HAP-1 (cell line): ENCODE data around the gene INTS6.

Source experiments
- DNase-seq, 2 experiments: peaks; one replicate each; pipeline ENCODE4 v3.0.0-alpha.2; 2016 to 2020; ENCODE audit warnings: low spot score in 2 of 2
- H3K27me3 ChIP-seq: fragments of 250-450 bp; sonication (Bioruptor Pico); 2 replicates; pipeline ENCODE4 v1.5.1; 2020; ENCODE audit warnings: low read depth, mild to moderate bottlenecking, moderate library complexity
- H3K36me3 ChIP-seq: fragments of 250-450 bp; sonication (Bioruptor Pico); replicated peaks from 2 replicates; pipeline ENCODE4 v1.5.1; 2020; ENCODE audit warnings: mild to moderate bottlenecking
- H3K4me1 ChIP-seq: fragments of 250-450 bp; sonication (Bioruptor Pico); 2 replicates; pipeline ENCODE4 v1.5.1; 2020; ENCODE audit warnings: mild to moderate bottlenecking
- H3K4me3 ChIP-seq: fragments of 250-450 bp; sonication (Bioruptor Pico); 2 replicates; pipeline ENCODE4 v1.5.1; 2020; ENCODE audit warnings: mild to moderate bottlenecking, moderate library complexity
- H3K9me3 ChIP-seq: fragments of 250-450 bp; sonication (Bioruptor Pico); 2 replicates; pipeline ENCODE4 v1.5.1; 2020; ENCODE audit warnings: mild to moderate bottlenecking, moderate library complexity
- in situ Hi-C: fragments of 300-500 bp; cut with MboI; formaldehyde crosslinking; loops from 3 replicates; pipeline ENCODE4 v1.14.3; 2020; ENCODE audit warnings: low sequenced_read_pairs, inconsistent platforms, mixed read lengths

The INTS6 gene

GRCh38 chr13:51363625-51364024 is 89.2 kb downstream of the INTS6 start:
- in situ Hi-C loops = no loop called here
- H3K36me3 ChIP-seq = peaks cover 21% of the 10 kb centered on the region
- no peak for DNase-seq

DNA sequence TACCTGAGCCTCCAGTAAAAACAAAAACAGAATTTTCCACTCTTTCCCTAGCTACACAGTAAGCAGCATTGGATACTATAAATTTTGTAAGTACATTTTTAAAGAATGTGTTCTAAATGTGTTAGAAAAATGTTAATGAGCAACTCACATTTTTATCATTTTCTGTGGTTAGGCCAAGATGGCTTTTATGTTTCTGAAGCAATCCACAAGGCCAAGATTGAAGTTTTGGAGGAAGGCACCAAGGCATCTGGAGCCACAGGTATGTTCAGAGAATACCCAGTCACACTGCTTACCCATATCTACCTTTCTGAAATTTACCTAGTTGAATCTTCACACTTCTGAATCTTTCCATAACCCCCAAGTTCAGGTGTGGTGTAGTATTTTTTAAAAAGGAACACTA is 91.7 kb downstream of the INTS6 start:
- Histone ChIP-seq H3K4me1 (peaks cover 7% of the 10 kb centered on the region), H3K9me3 (no peaks in the 10 kb centered on the region), H3K36me3 (peaks cover 14% of the 10 kb centered on the region), H3K27me3 (no peaks in the 10 kb centered on the region), H3K4me3 (no peak overlapping the region)
- no peak for DNase-seq
- in situ Hi-C loops = no loop called here

More at GRCh38 chr13:51363625-51364024, 89.2 kb downstream of the INTS6 start:
- Histone ChIP-seq H3K9me3 (no peaks in the 10 kb centered on the region), H3K27me3 (no peaks in the 10 kb centered on the region), H3K4me3 (no peak overlapping the region), H3K4me1 (peaks cover 5% of the 10 kb centered on the region)

- in situ Hi-C loops = no loop called here
- DNase-seq = peak in 1 of 2 experiments; percentile 72
- H3K4me3 ChIP-seq = no peak overlapping the region
- no peaks in the 10 kb centered on the region for H3K9me3 ChIP-seq
- H3K4me1 ChIP-seq = peaks cover 7% of the 10 kb centered on the region
- peaks cover 8% of the 10 kb centered on the region for H3K36me3 ChIP-seq
- H3K27me3 ChIP-seq = no peaks in the 10 kb centered on the region
Measured at GRCh38 chr13:51360489-51360888, 92.3 kb downstream of the INTS6 start.

DNA sequence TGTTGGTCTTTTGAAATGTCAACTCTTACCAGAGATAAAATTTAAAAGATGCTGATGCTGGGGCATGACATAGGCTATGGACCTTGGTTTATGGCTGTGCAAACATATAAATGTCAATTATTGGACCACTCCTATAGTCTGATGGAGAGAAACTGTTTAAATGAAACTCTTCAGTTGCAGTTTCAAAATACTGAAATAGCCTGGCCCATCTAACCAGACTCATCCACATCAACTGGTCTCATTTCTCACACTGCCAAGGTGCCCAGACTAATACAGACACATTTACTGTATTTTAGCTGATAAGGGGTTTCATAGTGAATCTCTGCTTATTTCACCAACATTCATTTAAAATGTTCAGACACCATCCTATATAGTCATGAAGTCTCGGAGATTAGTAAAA is 93.5 kb downstream of the INTS6 start:
- in situ Hi-C loops = no loop called here
- no peak overlapping the region for H3K4me3 ChIP-seq
- peaks cover 7% of the 10 kb centered on the region for H3K4me1 ChIP-seq
- no peaks in the 10 kb centered on the region for H3K9me3 ChIP-seq
- H3K36me3 ChIP-seq = no peaks in the 10 kb centered on the region
- no peaks in the 10 kb centered on the region for H3K27me3 ChIP-seq
- no peak for DNase-seq

DNA sequence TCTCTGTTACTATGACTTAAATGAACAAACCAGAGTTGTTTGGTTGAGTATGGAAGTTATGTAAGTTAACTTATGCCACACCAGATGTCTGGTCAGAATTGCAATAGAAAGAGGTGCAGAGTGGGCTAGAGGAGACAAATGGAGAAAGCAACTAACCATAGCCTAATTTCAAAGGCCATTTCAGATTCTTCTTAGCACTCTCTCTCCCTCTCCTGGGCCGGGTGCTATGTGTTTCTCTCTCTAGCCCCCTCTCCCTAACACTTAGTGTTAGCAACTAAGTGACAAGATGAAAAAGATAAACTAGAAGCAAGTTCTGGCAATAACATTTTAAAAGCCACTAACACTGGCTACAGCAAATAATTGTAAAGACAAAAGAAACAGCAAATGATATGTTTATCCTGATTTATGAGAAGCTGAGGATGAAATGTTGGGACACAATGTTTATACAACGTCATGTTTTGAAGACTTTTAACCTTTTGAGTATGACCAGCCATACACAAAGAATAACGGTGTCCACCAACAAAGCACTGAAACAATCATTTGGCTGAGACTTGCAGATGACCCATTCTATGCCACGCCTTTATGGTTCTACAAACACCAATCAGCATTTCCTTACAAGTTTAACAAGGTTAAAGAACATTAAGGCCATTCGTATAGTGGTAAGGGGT is 94.8 kb downstream of the INTS6 start:
- H3K36me3 ChIP-seq = no peaks in the 10 kb centered on the region

DNA sequence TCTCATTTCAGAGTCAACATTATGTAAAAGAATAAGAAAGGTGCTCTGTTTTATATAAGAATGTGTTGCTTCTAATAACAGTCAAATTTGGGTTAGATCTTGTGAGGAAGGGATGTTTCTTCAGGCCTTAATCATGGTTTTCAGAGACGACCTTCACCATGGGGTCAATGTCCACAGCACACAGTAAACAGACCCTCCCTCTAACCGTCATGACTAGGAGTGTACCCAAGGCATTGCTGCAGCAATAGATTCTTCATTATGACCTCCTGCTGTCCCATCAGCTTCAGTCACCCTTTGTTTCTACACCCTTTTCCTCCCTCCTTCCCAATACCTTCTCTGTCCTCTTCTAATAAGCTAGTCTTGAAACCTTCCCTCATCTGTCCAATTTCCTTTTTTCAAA is 97.6 kb downstream of the INTS6 start:
- Histone ChIP-seq H3K4me3 (no peak overlapping the region), H3K27me3 (no peaks in the 10 kb centered on the region), H3K4me1 (peaks cover 13% of the 10 kb centered on the region), H3K36me3 (no peaks in the 10 kb centered on the region), H3K9me3 (no peaks in the 10 kb centered on the region)
- in situ Hi-C loops = no loop called here
- no peak for DNase-seq

More for the DNA sequence above, 94.8 kb downstream of the INTS6 start:
- Histone ChIP-seq H3K4me1 (peaks cover 14% of the 10 kb centered on the region), H3K9me3 (no peaks in the 10 kb centered on the region), H3K27me3 (no peaks in the 10 kb centered on the region), H3K4me3 (no peak overlapping the region)
- no peak for DNase-seq
- in situ Hi-C loops = no loop called here

- H3K4me3 ChIP-seq = no peak overlapping the region
- no peak for DNase-seq
- no peaks in the 10 kb centered on the region for H3K27me3 ChIP-seq
- H3K9me3 ChIP-seq = no peaks in the 10 kb centered on the region
- no peaks in the 10 kb centered on the region for H3K36me3 ChIP-seq
- H3K4me1 ChIP-seq = peaks cover 10% of the 10 kb centered on the region
- in situ Hi-C loops = no loop called here
Measured at GRCh38 chr13:51349016-51349415, 103.8 kb downstream of the INTS6 start.

DNA sequence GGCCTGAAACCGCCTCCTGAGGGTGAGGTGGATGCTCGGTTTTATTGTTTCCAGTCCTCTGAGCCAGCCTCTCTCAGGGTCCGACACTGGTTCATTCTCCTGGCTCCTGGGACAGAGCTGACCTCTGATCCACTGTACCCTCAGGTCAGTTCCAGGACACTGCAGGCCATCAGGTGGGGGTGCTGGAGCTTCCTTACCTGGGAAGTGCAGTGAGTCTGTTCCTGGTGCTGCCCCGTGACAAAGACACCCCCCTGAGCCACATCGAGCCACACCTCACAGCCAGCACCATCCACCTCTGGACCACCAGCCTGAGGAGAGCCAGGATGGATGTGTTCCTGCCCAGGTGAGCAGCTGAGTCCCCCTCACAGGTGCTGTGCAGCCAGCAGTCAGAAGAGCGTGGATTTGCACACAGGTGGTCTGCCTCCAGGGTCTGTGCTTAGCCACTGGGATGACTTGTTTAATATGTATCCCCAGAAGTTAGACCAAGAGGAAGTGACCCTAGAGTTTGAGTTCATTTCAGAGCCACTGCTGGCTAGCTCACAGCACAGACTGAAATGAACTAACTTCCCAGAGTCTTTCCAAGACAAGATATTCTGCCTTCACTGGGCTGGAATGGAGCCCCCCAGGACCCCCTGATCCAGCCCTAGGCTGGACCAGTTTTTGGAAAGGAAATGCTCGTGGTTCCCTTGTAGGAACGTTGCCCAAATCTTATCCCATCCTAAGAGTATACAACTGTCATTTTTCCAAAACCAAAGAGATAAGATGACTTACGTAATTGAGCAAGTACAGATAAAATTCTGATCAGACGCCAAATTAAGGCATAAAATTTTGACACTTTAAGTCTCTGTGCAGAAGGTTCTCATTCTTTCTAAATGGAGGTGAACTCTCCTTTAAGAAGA is 104.5 kb downstream of the INTS6 start:
- Histone ChIP-seq H3K4me3 (no peak overlapping the region), H3K27me3 (no peaks in the 10 kb centered on the region), H3K4me1 (peaks cover 6% of the 10 kb centered on the region), H3K9me3 (no peaks in the 10 kb centered on the region), H3K36me3 (no peaks in the 10 kb centered on the region)
- no peak for DNase-seq
- in situ Hi-C loops = no loop called here

- no peaks in the 10 kb centered on the region for H3K4me1 ChIP-seq
- no peak overlapping the region for H3K4me3 ChIP-seq
- no peaks in the 10 kb centered on the region for H3K36me3 ChIP-seq
- in situ Hi-C loops = no loop called here
- no peaks in the 10 kb centered on the region for H3K9me3 ChIP-seq
- DNase-seq = no peak
- no peaks in the 10 kb centered on the region for H3K27me3 ChIP-seq
Measured at GRCh38 chr13:51347099-51347498, 105.7 kb downstream of the INTS6 start.

DNA sequence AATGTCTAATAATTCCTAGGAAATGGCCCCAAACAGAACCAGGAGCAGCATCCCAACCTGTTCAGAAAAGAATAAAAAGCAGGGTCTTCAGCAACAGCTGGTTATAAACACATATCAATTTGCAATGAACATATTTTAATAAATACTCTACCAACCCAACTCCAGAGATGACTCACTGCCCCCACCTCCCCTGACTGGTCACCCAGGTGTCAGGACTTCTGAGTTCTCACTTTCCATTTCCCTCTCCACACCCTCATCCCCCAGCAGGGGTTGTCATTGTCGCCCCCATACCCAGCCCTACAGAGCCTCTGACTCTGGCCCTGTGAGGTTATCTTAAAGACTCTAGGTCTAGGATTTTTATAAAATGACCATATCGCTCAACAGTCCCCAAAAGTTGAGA is 106.4 kb downstream of the INTS6 start:
- in situ Hi-C loops = no loop called here
- Histone ChIP-seq H3K4me3 (no peak overlapping the region), H3K27me3 (no peaks in the 10 kb centered on the region), H3K4me1 (no peaks in the 10 kb centered on the region), H3K9me3 (no peaks in the 10 kb centered on the region), H3K36me3 (no peaks in the 10 kb centered on the region)
- DNase-seq = no peak

GRCh38 chr13:51343475-51343874 is 109.4 kb downstream of the INTS6 start:
- H3K36me3 ChIP-seq = no peaks in the 10 kb centered on the region
- H3K4me3 ChIP-seq = no peak overlapping the region
- no peaks in the 10 kb centered on the region for H3K27me3 ChIP-seq
- in situ Hi-C loops = no loop called here
- no peak for DNase-seq
- no peaks in the 10 kb centered on the region for H3K9me3 ChIP-seq
- no peaks in the 10 kb centered on the region for H3K4me1 ChIP-seq

- no peaks in the 10 kb centered on the region for H3K27me3 ChIP-seq
- no peaks in the 10 kb centered on the region for H3K36me3 ChIP-seq
- H3K4me1 ChIP-seq = no peaks in the 10 kb centered on the region
- no peak overlapping the region for H3K4me3 ChIP-seq
- H3K9me3 ChIP-seq = no peaks in the 10 kb centered on the region
- no peak for DNase-seq
- in situ Hi-C loops = no loop called here
Measured at GRCh38 chr13:51342706-51343105, 110.1 kb downstream of the INTS6 start.

DNA sequence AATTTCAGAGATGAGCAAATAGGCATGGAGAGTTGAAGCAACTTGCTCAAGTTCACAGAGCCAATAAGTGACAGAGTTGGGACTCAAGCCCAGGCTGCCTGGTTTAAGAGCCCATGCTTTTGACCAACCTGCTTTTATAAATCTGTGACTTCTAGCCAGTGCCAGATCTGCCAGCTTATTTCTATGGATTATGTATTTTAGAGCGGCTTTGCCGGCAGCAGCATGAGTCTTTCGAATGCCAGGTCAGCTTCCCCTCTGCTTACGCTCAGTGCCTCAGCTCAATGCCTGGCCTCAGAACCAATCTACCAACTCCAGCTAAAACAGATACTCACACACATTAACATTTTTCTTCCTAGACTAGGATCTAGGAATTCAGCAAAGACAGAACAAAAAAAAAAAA is 111.0 kb downstream of the INTS6 start:
- H3K4me1 ChIP-seq = no peaks in the 10 kb centered on the region
- DNase-seq = no peak
- H3K9me3 ChIP-seq = no peaks in the 10 kb centered on the region
- H3K36me3 ChIP-seq = no peaks in the 10 kb centered on the region
- no peak overlapping the region for H3K4me3 ChIP-seq
- in situ Hi-C loops = no loop called here
- no peaks in the 10 kb centered on the region for H3K27me3 ChIP-seq

- no peak for DNase-seq
- Histone ChIP-seq H3K4me3 (no peak overlapping the region), H3K27me3 (no peaks in the 10 kb centered on the region), H3K9me3 (no peaks in the 10 kb centered on the region), H3K36me3 (no peaks in the 10 kb centered on the region), H3K4me1 (no peaks in the 10 kb centered on the region)
- in situ Hi-C loops = no loop called here
Measured at GRCh38 chr13:51341232-51341631, 111.6 kb downstream of the INTS6 start.
